GM12865 (cell line): ENCODE measurements around the gene ITGA7.

Source experiments
- DNase-seq: peaks from one replicate; pipeline ENCODE4 v3.0.0; 2010; ENCODE audit warnings: low read depth
- H3K4me3 ChIP-seq: 2 replicates; pipeline ENCODE4 v1.5.1; 2011; ENCODE audit warnings: mild to moderate bottlenecking, low read depth, low read length, control low read depth
- TF ChIP-seq, protein P1 (sequence below): IDR thresholded peaks from 2 replicates; pipeline ENCODE4 v1.5.1; 2011; ENCODE audit warnings: low read length, control low read depth, low read depth, inconsistent platforms; ENCODE audit not compliant: insufficient read depth; ENCODE audit errors: missing control alignments

ITGA7 gene

DNA sequence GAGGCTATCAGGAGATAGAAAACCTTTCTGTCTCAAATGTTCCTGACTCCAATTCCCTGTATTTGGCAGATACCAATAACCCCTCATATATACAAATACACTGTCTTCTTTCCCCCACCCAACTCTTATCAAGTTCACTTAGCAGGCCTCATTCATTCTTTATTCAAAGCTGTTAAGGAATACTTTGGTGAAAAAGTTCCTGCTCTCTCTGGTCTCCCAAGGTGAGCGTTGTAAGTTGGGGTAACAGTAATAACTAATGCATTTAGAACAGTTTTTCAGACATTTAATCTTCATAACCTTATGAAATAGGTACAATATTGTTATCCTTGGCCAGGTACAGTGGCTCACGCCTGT, 31.3 kb upstream of the ITGA7 start:
- TF ChIP-seq, protein P1, sequence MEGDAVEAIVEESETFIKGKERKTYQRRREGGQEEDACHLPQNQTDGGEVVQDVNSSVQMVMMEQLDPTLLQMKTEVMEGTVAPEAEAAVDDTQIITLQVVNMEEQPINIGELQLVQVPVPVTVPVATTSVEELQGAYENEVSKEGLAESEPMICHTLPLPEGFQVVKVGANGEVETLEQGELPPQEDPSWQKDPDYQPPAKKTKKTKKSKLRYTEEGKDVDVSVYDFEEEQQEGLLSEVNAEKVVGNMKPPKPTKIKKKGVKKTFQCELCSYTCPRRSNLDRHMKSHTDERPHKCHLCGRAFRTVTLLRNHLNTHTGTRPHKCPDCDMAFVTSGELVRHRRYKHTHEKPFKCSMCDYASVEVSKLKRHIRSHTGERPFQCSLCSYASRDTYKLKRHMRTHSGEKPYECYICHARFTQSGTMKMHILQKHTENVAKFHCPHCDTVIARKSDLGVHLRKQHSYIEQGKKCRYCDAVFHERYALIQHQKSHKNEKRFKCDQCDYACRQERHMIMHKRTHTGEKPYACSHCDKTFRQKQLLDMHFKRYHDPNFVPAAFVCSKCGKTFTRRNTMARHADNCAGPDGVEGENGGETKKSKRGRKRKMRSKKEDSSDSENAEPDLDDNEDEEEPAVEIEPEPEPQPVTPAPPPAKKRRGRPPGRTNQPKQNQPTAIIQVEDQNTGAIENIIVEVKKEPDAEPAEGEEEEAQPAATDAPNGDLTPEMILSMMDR, result no peak
- peak overlapping the region; percentile 91 for H3K4me3 ChIP-seq
- no peak for DNase-seq

DNA sequence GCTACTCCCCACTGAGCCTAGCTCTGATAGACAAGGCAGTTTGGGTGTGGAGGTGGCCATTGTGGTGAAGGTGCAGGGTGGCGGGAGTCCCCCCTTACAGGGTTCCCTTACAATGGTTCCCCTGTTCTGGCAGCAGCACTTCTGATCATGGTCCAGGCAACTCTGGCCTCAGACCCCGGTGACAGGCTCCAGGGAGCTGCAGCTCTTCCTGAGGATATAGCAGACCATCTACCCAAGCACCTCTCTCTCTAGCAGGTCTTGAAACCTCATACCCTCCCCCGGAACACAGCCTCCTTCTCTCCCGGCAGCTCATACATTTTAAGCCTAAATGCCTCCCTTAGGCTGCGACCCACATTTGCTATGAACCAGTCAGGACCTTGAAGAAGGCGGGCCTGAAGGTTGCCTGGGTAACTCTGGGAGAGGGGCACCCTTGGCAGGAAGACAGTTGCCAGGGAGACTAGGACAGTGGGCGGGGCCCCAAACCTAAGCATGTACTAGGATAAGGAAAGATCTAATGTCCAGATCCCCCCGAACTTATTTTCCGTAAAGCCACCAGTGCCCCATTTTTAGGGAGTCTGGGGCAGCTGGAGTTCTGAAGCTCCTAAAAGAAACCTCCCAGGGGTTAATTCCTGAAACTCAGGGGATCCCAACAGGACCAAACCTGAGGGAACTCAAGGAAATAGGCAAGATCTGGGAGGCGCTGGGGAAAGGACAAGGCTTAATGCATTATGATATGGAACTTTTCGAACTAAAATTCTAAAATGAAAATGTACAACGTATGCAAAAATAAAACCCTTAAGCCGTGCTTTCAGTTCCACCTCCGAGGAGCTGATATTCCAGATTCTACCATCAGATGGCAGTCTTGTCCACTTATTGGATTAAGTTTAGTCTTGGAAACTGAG, 30.7 kb upstream of the ITGA7 start:
- TF ChIP-seq, protein P1, result peak; percentile 69
- peak; percentile 93 for DNase-seq

DNA sequence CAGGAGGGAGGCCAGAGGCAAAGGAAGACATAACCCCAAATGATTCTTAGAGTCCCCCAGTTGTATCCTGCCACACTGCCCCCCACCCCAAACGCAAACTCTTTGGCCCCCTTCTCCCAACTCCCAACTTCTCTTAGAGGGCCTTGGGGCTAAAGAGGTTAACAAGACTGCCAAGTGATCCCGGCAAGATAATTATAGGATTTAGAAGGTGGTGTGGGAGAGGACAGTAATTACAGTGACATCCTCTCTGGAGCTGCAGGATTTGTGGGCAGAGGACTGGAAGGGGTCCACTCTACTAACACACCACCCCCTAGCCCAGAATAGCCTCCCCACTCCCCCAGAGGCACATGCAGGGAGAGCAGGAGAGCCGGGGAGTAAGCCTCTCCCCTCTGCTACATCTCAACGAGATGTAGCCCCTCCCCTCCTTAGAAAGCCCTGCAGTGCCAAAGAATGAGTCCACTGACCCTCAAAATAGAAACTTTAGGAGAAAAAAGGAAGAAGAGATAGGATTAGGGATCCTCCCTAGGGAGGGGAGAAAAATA, 29.9 kb upstream of the ITGA7 start:
- peak overlapping the region; percentile 91 for H3K4me3 ChIP-seq
- no peak for DNase-seq
- TF ChIP-seq, protein P1, result no peak

More for the DNA sequence above, 30.7 kb upstream of the ITGA7 start:
- peak overlapping the region; percentile 91 for H3K4me3 ChIP-seq

DNA sequence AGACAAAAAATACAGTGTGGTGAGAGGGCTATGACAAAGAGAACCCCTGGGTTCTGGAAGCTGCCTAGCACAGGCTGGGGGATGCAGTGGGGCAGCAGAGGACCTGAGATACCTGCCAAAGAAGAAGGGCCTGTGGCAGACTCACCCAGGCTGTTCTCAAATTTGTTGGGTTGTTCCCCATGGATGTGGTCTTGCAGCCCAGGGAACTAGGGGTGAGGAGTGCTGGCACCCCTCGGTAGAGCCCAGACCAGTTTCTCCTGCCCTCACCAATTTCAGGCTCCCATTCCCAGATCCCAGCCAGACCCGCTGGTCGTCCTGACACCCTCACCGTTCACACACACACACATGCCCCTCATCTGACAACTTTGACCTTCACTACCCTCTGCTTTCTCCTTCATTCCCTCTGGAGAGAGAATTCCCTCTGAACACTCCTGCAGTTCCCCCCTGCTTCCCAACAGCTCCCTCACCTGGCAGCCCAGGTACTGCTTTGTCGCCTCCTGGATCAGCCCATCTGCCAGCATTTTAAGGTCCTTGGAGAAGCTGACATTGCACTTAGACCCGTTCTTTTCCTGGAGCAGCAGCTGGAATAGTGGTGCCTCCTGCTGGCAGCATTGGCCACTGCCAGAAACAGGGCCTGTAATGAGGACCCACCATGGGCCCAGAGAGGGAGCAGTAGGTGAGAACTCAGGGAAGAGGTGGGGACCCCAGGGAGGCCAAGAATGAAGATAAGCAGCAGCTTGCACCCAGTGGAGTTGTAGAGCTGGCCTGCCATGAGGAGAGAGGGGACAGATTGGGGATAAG, 29.3 kb upstream of the ITGA7 start:
- DNase-seq, result peak; percentile 71
- TF ChIP-seq, protein P1, result peak; percentile 86
- no peak overlapping the region for H3K4me3 ChIP-seq

DNA sequence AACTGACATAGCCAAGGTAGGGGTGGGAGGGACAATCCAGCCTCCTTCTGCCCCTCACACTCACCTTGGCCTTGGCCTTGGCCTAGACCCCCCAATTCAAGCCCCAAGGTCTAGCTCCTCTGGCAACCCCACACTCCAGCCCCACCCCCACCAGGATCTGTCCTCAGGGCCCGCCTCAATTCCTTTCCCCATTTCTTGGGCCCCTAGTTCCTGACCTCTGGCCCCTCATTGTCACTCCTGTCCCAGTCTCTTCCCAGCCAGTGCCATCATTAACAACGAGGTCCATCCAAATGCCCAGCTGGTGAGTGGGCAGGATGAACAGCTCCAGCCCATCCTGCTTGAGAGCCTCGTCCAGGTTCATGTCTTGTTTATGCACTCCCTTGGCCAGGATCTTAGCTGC, 28.4 kb upstream of the ITGA7 start:
- TF ChIP-seq, protein P1, result no peak
- DNase-seq, result no peak
- H3K4me3 ChIP-seq, result no peak overlapping the region

DNA sequence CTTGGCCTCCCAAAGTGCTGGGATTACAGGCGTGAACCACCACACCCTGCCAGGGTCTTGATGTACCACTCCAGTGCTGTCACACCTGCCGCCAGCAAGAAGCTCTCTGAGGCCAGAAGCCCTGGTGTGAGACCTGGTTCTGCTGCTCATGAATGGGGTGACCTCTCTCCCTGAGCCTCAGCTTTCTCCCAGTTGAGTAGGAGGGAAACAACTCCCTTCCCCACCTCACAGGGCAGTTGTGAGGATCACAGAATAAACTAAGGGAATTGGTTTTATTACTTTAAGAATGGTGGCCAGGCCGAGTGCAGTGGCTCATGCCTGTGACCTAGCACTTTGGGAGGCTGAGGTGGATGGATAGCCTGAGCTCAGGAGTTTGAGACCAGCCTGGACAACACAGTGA, 26.9 kb upstream of the ITGA7 start:
- TF ChIP-seq, protein P1, result no peak

More for the DNA sequence above, 26.9 kb upstream of the ITGA7 start:
- no peak for DNase-seq
- H3K4me3 ChIP-seq, result no peak overlapping the region
